GM12874 (cell line): ENCODE results near the gene P3H4.

Experiments used
- CTCF ChIP-seq: IDR thresholded peaks from 2 replicates; pipeline ENCODE4 v1.5.1; 2011; ENCODE audit warnings: low read depth, mild to moderate bottlenecking, control low read depth, low read length, moderate library complexity; ENCODE audit not compliant: insufficient read depth

P3H4 gene

GRCh38 chr17:41754066-41754465 lies 57.7 kb downstream of the P3H4 start:
- no peak for TF ChIP-seq CTCF
